Stimulated activated CD8-positive, alpha-beta memory T cell treated with anti-CD3 and anti-CD28 coated beads, Interleukin-12 subunit alpha, Interleukin-12 subunit beta, amount 100 ng/mL, for 1 hour (primary cell): ENCODE data around the gene ZP1.
A peak's percentile ranks its signal among the peaks of the same experiment; 100 is the strongest.
"Not testable (repeated sequence)": the region's sequence is repeated elsewhere in the genome, so short reads cannot be mapped to it uniquely, and the experiment has no call there.

ENCODE experiments used
- DNase-seq: peaks from one replicate; pipeline ENCODE4 v3.0.0-alpha.2; 2020; ENCODE audit warnings: low read depth

The ZP1 gene

DNA sequence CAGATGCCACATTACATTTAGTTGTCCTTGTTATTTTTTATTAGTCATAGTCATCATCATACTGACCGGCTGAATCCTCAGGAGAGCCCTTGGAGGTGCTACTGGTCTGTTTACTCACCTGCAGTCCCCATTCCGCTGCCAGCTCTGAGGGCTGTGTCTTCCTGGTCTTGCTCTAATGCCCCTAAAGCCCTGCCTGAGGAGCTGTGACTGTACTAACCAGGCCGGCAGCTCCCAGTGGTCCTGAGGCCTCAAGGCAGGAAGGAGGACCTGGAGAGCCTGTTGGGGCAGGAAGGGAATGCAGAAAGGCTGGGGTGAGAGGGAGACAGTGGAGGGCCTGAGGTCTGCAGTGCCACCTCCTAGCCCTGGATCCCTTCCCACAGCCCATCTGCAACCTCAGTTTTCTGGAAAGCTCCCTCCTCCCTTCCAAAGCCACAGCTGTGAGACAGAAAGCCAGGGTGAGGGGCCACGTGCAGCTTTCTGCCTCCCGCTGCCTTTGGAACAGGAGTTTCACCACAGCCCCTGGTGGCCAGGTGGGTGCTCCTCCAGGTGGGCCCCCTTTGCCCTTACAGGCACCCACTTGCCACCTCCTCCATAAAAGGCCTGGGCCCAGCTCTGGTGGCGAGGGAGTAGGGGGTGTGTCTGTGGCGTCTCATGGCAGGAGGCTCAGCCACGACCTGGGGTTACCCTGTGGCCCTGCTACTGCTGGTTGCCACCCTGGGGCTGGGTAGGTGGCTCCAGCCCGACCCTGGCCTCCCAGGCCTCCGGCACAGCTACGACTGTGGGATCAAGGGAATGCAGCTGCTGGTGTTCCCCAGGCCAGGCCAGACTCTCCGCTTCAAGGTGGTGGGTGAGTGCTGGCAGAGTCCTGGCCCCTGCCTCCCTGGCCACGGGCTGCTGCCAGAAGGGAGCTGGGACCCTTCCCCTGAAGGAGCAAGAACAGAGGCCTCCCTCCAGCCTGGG, at the start of gene ZP1:
TSS of gene ZP1 (plus strand) at position 632 of the 960 bp plus-strand sequence. CDS start at position 652, 20 bp downstream.
- no peak for DNase-seq

DNA sequence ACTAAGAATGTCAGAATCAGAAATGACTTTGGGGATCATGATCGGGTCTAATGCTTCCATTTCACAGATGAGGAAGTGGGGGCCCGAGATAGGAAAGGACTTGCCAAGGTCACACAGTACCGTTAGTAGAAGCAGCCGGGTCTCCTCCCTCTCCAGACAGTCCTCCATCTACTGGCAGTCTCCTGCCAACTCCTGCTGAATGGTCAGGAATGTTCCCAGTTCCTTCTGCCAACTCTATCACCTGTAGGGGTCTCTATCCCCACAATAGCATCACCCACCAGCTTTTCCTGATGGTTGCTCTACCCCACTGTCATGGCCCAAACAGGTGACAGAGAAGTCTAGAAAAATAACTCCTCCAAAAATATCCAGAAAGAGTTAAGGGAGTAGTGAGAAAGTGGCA, 49.3 kb upstream of the ZP1 start:
- no peak for DNase-seq

DNA sequence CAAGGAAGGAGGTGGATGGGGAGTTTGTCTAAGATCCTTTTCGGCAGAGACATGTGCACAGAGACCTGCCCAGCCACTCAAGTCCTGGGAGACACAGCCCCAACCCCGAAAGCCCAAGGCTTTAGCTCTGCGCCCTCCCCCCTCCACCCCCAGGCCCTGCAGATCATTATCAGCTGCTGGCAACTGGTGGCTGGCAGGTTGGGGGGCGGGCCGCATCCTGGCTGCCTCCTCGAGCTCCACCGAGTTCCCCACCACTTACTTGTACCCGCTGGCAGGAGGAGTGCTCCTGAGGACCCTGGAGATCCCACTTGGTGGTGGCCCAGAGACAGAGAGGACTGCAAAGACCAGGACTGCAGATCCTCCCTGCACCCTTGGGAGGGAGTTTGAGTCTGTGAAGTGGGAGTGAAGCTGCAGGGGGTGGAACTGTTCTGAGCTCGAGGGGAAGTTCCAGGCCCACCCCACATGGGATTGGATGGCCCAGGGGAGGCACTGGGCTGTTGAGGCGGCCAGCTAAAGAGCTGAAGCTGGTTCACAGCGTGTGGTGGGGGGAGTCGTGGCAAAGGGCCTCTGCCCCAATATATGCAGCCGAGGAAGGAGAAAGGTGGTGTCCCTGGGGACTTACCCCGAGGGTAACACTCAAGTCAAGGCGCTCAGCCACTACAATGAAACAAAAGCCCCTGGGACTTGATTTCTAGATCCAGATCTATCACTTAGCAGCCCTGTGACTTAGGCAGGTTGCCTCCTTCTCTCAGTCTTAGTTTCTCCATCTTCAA, 45.3 kb upstream of the ZP1 start:
- DNase-seq: no peak

DNA sequence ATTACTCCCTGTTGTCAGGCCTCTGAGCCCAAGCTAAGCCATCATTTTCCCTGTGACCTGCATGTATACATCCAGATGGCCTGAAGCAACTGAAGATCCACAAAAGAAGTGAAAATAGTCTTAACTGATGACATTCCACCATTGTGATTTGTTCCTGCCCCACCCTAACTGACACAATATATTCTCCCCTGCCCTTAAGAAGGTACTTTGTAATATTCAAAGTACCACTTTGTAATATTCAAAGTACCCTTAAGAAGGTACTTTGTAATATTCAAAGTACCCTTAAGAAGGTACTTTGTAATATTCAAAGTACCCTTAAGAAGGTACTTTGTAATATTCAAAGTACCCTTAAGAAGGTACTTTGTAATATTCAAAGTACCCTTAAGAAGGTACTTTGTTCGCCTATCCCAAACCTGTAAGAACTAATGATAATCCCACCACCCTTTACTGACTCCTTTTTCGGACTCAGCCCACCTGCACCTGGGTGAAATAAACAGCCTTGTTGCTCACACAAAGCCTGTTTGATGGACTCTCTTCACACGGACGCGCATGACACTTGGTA, 43.5 kb upstream of the ZP1 start:
- DNase-seq: not testable (repeated sequence)

DNA sequence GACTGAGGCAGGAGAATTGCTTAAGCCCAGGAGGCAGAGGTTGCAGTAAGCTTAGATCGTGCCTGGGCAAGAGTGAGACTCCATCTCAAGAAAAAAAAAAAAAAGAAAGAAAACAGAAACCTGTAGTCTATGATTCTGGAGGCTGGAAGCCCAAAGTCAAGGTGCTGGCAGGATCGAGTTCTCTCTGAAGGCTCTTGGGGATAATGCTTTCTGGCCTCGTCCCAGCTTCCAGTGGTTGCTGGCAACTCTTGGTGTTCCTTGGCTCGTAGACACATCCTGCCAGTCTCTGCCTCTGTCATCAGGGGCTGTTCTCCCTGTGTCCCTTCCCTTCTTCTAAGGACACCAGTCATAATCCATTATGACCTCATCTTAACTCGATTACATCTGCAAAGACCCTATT, 42.2 kb upstream of the ZP1 start:
- DNase-seq: no peak

DNA sequence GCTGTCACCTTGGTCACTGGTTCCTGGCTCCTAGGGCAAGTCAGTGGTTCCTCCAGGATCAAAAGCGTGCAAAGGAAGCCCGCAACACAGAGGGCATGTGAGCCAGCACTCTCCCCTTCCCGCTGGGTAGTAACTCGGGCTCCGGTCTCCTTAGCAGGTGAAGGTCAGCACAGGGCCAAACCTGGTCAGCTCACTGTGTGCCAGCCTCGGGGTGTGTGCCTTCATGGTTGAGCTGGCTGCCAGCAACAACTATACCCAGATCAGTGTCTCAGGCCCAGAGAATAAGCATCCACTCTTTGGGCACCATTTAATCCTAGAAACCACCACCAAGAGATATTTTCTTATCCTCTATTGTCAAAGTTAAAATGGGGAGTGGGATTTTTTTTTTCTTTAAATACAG, 41.6 kb upstream of the ZP1 start:
- no peak for DNase-seq

DNA sequence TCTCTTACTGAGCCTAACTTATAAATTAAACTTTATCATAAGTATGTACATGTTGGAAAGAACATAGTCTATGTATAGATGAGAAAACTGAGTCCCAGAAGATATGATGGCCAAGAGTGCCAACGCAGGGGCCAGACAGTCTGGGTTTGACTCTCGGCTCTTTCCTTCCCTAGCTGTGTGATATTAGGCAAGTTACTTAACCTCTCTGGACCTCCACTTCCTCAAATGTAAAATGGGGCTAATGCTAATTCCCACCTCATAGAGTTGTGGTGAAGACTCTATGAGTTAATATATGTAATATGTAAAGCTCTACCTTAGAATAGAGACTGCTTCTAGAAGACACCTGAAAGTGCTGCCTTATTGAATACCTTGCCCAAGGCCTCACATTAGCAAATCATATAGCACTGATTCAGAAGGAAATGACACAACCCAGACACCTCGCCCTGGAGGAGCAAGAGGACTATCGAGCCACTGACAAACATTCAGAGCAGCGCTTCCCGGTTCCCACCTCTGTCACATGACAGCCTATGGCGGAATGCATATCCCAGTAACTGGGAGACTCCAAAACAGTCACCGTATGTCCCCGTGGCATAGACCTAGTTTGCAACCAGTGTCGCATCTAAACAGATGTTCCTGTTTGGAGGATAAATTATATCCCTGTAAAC, 36.7 kb upstream of the ZP1 start:
- no peak for DNase-seq

GRCh38 chr11:60831143-60831500, 36.2 kb upstream of the ZP1 start:
- DNase-seq: peak; percentile 72

GRCh38 chr11:60831501-60832079, 35.8 kb upstream of the ZP1 start:
- DNase-seq: no peak

DNA sequence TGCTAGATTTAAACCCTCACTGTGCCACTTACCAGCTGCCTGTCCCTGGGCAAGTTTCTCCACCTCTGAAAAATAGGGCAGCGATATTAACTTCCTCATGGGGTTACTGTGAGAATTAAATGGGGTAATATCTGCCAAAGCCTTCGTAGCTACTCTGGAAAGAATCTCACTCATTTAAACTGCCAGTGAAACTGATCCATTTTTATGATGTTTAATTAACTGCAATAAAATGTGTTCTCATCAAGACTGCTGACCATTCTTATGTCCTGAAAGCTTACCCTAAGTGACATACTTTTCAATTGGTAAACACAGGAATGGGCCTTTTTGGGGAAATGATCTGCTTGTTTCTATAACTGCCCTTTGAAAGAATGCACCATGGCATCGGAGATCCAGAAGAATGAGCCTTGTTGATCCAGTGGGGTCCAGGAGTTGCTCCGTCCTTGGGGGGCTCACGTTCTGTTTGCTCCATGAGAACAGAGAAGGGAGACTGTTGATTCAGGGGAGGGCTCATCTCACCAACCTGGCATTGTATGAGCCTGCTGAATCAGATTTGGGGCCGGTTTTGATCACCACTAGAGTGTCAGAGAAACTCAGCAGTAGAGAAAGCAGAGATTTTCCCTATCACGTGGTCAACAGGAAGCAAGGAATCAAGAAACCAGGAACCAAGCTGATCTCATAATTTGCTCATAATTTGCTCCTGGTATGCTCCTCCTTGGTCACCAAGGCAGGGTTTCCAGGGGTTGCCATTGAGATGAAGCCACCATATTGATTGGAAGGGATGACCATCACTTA, 32.4 kb upstream of the ZP1 start:
- DNase-seq: no peak

GRCh38 chr11:60835534-60835846, 31.9 kb upstream of the ZP1 start:
- DNase-seq: no peak

DNA sequence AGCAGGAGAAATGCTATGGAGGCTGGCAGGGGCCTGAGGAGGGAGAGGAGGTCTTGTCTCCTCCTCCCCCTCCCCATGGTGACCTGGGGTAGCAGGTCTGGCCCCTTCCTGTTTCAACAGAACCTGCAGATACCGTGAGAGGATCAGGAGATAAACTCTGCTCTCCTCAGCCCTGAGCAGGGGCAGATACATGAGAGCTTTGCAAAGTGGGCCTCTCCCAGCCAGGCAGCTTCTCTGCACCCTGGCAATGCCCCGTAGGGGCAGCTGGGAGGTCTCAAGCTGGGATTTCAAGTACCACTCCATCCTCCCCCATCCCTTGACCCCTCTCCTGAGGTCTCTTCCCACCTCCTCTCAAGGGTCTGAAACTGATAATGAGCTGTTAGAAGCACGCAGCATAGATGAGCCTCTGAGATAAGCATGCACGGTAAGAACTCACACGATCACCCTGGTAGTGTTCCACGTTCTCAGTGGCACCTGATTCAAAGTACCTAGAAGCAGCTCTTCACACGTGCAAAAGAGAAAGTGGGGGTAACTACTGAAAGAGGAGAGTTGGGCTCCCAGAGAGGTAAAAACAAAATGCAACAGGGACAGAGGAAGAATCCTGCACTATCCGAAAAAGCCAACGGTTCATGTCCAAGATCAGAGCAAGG, 30.4 kb upstream of the ZP1 start:
- DNase-seq: no peak

DNA sequence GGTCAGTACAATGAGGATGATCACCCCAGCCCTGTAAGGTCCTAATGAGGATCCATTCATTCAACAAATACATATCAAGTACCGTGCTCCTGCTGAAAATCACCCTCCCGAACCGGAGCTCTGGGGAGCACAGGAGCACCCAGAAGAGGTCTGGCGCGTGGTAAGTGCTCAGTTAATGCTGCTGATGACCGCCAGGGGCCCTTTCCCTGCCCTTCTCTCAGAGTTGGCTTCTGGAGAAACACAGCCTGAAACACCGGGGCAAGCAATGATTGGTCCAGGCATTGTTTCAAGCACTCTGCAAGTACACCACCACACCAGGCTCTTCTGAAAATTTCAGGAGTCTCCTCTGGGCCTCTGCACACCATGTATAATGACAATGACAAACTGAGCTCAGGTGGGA, 29.2 kb upstream of the ZP1 start:
- no peak for DNase-seq

DNA sequence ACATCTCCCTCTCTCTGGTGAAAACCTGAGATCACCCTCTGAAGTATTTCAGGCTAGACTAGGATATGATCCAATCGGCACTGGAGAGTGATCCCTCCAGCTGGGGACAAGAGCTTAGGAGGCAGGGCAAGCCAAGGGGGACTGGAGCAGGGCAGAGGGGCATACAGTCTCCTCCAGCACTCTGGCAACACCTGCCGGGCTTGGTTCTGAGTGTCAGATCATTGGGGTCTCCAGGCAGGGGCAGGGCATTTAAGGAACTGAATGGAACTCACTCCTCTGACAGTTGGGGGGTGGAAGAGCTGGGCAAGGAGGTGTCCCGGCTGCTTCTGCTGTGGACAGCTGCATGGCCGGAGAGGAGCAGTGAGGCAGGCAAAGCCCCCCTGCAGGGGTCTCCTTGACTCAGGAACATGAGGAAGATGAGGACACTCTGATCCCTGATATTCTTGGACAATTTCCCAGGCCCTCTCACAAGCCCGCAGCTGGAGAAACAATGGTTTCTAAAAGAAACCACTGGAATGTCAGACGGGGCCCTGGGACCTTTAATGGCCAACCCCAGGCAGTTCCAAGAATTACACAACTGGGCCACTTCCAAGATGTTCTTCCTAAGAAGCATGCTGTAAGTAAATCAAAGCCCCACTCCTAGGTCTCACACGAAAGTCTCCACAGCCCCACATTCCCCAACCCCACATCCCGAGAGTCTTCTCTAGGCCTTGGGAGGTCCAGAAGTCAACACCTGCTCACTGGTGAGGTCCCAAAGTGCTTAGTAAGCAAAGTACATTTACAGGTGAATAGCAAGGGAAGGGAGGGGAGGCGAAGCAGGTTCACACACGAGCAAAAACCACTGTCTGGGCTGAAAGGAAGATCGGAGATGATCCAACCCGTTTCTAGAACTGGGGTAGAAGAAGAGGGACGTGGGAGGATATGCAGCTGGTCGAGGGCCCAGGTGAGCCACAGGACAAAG, 26.6 kb upstream of the ZP1 start:
- no peak for DNase-seq

- DNase-seq: peak; percentile 97
Observed at GRCh38 chr11:60841797-60842667, 25.3 kb upstream of the ZP1 start, which contains the start of gene CCDC86. TSS of gene CCDC86 (plus strand) at chr11:60842113. CDS start at chr11:60842125, 12 bp downstream.

GRCh38 chr11:60842668-60843600, 24.4 kb upstream of the ZP1 start:
- DNase-seq: no peak
